ENCODE results near the gene SH3RF3.
"Not testable (repeated sequence)": the region's sequence is repeated elsewhere in the genome, so short reads cannot be mapped to it uniquely, and the experiment has no call there.

SH3RF3 gene

DNA sequence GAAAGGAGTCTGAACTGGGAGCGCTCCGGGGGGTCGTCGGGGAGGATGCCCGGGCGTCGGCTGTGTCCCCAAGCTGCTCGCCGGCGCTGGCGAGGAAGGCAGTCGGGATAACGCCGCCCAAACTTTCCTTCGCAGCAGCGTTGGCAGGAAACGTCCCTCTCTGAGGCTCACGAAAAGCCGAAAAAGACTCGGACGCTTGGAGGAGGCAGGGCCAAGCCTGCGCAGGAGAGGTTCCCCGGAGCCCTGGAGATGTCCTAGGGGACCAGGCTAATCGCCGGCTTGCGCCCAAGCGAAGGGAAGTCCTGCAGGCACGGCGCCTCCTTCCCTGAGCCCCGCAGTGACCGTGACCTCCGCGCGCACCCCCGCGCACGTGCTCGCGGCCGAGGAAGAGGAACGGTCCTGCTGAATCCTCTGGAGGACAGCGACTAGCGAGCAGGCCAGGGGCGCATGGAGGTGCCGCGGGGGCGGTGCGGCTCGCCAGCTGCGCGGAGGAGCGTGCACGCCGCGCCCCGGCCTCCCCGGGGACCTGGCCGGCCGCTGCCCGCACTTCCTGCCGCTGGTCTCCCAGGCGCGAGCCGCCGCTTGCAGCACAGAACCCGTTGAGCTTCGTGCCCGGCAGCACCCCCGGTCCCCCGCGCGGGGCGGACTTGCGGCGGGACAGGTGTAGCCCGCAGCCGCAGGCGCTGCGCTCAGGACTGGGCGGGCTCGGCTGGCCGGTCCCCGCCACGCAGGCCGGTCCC lies at the start of gene SH3RF3:
TSS of gene SH3RF3 (plus strand) at position 590 of the 740 bp plus-strand sequence.
- DNase-seq, result no peak

DNA sequence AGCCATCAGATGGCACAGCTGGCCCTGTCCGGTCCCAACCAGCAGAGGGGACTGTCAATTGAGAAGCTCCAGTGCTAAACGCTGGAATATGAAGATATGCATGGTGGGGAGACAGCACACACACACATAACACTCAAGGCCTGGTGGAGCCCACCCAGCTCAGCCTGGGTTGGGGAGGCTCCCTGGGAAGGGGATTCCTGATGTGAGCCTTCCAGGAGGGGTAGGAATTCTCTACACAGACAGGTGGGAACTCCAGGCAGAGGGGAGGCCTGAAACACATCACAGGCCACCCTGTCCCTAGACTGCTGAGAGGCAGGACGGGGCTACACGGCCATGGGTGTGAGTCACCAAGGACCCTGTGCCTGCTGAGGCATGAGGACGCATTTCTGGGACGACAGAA lies 49.4 kb upstream of the SH3RF3 start:
- DNase-seq, result no peak

DNA sequence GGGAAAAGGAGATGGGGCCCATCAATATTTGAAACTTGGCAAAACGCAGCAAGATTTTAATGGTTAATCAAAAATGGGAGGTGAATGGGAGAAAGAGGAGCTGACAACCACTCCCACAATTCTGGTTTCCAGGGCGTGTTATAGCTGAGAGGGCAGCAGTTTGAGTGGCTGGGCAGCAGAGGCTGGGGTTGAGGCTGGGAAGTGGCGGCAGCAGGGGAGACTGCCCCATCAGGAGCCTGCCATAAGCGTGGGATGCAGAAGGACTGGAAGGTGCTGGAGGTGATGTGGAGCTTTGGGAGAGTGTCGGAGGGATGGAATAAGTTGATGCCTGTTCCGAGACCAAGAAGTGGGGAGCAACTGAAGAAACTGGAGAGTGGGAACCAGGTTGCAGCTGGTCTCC lies 48.9 kb upstream of the SH3RF3 start:
- DNase-seq, result no peak

DNA sequence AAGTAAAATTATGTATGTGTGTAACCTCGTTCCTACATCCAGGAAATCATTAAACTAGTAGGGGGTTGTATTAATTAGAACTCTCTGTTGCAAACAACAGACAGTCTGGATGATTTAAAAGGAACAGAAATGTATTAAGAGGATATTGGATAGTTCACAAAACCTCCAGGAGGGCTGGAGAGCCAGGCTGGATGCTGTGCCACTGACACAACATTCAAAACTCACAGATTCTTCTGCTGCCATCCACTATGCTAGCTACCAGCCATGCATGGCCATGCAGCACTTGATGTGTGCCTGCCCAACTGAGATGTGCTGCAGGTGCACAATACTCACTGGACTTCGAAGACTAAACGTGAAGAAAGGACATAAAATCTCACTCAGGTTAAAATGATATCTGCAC lies 48.2 kb upstream of the SH3RF3 start:
- no peak for DNase-seq

DNA sequence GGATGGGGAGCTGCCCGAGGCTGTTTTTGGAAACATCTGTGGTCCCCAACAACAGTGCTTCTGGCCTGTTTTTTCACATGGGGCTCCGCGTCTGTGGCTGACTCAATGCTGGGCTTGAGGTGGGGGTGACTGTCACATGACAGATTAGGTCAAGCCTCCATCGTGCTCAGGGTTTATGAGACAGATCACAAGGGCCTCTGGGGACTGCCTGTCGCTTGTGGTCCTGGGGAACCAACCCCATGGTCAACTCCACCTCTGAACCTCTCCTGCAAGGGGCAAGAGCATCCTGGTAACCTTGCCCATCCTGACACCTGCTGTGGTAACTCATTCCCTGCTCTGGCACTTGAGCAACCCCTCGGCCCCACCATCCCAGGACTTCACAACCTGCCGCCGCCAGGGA lies 47.6 kb upstream of the SH3RF3 start:
- DNase-seq, result no peak

DNA sequence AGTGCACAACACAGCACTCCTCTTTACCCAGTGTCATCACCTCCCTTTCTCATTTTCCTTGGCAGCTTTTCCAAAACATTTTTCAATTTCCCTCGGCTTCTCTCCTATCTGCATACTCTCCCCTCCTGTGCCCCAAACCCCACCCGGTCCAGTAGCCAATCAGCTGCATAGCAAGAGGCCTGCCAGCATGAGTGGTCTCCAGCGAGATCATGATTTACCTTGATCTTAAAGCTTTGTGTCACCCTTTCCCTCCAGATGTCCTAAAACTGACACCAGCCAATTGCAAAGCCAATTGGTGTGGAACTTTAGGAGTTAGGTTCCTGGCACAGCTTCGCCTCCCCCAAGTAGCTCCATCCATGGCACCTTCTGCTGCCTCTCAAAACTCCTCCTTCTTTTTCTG lies 45.2 kb upstream of the SH3RF3 start:
- no peak for DNase-seq

DNA sequence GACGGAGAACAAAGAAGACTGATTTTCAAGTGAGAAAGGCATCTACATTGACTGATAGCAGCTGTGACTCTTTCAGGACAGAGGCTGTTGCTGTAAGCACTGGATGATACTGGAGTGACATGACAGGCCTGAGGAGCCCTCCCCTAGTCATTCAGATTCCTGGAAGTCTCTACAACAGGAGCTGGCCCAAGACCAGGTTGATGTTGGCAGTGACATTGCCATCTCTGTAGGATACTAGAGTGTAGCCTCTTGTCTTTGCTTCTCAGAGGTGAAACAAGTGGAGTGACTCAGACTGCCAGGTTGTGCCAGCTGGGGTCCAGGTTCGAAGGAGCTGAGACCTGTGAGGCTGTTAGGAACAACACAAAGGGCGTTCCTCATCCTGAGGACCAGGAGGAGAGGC lies 44.7 kb upstream of the SH3RF3 start:
- no peak for DNase-seq

DNA sequence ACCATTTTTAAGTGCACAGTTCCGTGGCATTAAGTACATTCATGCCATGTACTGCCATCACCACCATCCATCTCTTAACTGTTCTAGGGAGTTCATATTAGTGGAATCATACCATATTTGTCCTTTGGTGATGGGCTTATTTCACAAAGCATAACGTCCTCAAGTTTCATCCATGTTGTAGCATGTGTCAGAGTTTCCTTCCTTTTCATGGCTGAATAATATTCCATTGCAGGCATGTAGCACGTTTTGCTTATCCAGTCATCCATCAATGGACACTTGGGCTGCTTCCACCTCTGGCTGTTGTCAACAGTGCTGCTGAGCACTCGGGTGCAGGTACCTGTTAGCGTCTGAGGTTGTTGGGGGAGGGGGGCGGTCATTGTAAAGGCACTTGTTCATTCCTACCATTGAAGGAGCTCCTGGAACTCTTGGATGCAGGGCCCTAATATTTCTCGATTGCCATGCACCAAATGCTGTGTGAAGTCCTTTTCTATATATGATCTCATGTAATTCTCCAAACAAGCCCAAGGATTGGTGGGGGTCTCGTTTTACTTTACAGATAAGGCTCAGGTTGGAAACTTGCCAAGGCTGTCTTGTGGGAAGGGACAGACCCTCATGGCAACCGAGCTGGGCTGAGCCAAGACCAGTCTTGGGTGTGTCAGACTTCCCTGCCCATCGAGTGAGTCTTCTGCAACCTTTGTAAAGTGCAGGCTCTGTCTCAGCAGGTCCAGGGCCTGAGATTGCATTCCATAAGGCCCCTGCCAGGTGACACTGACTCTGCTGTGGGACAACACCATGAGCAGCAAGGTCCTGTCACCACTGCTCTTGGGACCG lies 42.9 kb upstream of the SH3RF3 start:
- no peak for DNase-seq

DNA sequence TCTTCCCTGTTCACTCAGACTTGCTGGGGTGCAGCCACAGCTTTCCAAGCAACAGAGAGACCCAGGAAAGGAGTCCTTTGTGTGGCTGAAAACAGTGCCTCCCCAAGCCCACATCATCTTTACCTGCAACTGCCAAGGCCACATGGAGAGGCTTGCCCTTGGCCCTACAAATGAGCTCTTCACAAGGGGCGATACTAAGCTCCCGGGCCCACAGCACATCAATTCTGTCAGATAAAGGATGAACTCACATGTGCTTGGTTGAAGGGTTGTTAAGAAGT lies 42.3 kb upstream of the SH3RF3 start:
- no peak for DNase-seq

DNA sequence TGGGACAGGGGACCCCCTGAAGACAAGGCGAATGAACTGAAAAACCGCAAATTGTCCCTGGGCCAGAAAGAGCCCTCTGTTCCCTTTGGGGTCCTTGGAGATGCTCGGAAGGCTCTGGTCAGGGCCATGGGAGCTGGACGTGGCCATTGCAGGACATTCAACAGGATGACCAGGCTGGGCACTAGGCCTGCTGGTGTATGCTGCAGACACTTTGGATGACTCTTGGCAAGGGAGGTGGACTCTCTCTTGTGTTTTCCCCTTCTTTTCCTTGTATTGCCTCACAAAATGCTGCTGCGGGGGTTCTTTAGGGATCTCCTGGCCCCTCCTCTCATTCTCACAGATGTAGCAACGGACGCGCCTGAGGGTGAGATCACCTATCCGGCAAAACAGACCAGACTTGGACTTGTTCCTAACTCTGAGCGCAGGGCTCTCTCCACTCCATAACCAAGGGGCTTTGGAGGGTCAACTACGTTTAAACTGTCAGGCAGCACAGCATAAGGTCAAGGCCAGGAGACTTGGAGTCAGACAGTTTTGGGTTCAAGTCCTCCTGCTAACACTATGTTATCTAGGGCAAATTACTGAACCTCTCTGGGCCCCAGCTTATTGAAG lies 41.8 kb upstream of the SH3RF3 start:
- no peak for DNase-seq

DNA sequence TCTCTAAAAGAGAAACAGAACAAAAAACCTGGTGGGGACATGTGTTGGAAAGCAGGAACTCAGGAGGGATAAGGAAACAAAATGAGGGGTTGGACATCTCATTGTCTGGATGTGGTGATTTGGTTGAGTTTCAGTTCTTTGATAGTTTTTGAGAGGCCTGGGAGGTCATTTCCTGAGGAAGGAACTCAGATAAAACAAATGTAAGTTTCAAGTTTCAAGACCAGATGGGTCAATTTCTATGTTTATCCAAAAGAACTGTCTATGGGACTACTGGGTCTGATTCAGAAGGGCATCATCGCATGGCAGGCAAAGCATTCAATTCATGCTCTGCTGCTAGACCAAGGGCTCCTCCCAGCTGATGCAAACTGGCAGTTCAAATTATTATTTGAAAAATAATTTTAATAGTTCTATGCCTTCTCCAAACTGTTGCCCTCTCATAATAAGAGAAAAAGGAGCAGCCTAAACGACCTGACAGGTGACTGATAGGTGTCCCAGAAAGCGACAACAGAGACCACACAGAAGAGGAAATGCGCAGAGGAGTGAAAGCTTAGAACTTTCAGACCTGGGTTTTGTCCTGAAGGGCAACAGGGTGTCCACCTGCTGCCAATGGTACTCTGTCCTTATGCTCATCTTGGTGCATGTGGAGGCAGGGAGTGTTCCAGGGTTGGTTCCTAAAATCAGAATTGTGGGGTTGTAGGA lies 39.3 kb upstream of the SH3RF3 start:
- DNase-seq, result no peak

DNA sequence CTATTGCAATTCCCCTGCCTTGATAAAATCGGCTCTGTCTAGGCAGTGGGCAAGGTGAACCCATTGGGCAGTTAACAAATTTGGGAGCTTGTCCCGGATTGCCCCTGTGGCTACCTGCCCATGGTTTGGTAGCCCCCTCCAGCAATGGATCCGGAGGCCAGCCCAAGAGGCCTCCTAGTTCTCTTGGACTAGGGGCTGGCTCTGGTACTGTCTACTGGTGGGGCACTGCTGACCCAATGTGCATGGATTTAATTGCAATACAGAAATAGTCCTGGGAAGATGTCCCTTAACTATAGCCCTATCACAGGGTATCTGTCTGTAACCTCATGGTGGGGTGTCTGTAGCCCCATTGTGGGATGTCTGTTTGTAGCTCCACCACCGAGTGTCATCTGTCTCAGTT lies 37.5 kb upstream of the SH3RF3 start:
- no peak for DNase-seq

DNA sequence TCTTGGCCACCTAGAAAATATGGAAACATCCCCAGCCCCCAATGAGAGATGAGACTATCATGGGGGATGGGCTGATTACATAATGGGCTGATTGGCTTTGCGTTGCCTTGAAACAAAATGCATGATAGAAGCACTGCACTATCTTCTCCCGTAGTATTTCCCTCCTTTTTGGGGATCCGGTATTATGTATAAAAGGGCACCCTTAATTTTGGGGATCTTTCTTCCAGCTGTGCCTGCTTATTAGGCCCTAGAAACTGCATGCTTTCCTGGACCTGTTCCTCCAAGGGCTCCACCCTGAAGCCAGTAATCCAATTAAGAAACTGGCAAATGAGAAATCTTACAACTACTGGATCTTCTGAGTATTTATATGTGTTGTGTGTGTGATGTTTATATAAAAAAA lies 34.9 kb upstream of the SH3RF3 start:
- DNase-seq, result no peak

DNA sequence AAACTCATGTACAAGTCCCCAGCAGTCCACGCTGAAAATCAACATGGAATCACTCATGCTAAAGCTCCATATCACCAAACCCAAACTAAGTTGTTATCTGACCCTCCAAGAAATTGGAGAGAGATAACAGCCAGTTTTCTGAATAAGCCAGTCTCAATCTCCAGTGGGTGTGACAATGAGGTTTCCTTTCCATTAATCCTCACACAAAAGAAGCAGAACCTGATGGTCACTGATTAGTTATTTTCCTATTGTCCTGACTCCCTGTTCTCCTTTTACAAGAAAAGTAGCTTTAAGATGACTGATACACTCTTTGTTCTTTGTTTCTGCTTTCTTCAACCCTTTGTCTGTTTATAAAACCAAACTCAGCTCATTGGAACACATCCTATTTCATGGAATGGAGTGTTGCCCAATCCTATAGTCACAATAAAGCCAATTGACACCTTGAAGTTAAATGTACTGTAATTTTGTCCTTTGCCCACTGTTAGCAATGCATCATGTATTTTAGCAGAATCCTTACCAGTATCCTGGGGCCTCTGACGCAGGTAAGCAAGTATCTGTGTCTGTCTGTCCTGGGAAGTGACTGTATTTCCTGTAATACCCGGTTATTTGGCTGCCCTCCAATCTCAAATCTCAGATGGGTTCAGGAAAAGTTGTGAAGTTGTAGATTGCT lies 30.6 kb upstream of the SH3RF3 start:
- DNase-seq, result no peak

DNA sequence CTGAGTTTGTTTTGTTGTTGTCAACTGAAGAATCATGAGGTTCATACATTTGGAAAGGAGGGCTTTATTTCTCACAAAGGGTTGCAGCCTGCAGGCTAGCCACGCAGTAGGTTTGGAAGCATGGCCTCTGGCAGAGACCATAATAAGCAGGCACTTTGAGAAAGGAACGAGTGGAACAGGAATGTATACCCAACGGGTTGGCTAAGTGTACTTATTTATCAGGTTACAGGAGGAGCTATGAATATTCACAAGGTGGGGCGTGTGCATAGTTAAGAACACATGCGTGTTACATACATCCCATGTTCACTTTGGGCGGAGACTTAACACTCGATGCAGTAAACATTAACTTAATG lies 30.1 kb upstream of the SH3RF3 start:
- DNase-seq, result no peak

DNA sequence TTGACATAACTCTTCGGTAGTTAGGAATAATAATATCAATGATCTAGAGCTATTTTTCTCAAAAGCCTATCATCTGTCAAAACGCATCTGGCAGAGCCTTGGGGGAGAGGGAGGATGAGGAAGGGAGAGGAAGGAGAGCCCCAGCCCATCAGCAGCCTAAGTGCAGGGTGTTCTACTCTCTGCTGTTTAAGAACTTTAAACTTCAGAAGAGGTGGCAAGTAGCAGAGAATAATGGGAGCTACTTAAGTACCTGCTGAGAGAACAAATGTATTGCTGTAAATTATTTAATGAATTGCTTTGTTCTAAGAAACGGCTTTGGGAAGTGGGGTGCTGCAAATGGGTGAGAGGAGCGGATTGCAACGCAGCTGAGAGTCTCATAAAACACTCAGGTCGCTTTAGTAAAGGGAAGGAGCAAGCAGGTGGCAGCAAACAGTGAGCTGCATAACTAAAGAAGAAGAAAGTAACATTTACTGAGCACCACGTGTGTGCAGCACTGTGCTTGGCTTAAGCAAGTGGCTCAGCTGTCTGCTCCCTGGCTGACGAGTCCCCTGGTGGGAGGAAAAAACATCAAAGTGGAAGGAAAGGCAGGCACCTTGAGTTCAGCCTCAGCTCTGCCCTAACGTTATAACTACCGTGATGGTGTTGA lies 26.3 kb upstream of the SH3RF3 start:
- no peak for DNase-seq

DNA sequence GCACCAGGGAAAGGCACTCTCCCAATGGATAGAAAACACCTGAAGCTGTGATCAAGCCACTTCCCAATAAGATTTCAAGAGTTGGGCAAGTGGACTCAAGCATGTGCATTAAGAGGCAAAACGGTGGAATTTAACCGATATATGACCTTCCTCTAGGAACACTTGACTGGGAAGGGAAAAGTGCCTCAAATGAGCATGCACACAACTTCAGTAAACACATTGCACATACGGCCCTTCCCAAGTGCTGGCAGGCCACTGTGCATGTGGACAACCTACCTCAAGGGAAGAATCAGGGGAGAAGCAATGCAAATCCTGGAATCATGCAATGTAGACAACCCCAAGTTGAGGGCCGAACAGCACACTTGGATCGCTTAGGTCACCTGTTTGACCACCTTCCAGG lies 23.9 kb upstream of the SH3RF3 start:
- DNase-seq, result no peak

DNA sequence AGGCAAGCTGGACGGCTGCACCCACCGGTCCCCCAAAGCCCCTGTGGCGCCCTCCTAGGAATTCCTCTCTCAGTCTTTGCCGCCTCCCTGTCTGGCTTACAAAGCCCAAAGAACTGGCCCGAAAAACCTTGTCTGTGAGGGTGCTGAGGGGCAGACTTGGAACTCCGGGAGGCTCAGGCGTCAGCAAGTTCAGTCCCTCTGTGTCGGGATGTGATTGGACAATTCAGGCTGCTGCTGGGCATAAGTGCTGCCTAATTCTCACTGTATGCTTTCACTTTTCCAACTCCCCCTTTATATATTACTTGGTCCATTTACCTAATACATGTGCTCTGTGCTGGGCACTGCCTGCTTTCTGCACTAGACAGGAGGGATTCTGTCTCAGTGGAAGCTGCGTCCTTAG lies 20.3 kb upstream of the SH3RF3 start:
- DNase-seq, result no peak

DNA sequence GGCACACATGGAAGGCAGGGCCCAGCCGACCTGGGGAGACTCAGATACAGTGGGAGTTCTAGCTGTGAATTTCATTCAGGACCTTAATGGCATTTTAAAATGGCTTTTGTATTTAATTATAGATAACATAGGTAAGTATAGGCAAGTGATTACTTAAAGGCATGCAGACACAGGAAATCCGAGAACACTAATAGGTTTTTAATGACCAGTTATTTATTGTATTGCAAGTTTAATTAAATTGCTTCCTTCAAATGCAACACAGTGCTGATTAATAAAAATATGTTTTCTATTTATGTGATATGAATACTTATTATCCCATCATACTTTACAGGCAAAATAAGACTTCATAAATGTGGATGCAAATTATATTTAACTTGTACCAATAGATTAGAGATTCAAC lies 19.7 kb upstream of the SH3RF3 start:
- no peak for DNase-seq

DNA sequence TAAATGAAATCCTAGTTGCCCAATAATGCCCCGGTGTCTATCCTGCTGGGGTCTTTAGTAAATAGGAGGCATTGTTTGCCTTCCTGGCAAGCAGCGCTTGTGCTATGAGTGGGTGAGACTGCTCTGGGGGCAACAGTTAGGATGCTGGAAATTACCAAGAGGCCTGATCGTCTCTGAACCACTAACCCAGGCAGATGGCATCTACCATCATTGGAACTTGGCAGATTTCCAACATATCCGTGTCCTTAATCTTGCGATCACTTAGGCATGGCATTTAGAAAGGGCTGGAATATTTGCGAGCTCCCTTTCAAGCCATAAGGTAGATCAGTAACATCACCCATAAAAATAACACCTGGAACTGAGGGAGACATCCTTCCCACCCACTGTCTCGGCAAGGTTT lies 18.8 kb upstream of the SH3RF3 start:
- DNase-seq, result peak; percentile 28

DNA sequence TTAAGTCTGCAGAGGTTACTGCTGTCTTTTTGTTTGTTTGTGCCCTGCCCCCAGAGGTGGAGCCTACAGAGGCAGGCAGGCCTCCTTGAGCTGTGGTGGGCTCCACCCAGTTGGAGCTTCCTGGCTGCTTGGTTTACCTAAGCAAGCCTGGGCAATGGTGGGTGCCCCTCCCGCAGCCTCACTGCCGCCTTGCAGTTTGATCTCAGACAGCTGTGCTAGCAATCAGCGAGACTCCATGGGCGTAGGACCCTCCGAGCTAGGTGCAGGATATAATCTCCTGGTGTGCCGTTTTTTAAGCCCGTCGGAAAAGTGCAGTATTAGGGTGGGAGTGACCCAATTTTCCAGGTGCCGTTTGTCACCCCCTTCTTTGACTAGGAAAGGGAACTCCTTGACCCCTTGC lies 11.8 kb upstream of the SH3RF3 start:
- not testable (repeated sequence) for DNase-seq

DNA sequence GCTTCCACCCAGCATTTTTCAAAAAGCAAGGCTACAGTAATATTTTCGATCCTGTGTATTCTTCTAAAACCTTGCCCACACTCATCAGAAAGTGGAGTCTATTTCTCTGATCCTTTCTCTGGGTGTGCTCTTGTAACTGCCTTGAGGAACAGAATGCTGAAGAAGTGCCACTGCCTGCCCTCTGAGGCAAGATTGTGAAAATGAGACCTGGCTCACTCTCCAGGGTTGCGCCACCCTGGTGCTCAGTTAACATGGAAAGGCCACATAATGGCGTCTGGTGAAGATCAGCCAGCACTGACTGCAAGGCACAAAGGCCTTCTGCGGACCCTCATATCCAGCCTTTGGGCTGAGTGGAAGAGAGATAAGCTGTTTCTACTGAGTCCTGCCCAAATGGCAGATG lies 11.2 kb upstream of the SH3RF3 start:
- DNase-seq, result no peak

DNA sequence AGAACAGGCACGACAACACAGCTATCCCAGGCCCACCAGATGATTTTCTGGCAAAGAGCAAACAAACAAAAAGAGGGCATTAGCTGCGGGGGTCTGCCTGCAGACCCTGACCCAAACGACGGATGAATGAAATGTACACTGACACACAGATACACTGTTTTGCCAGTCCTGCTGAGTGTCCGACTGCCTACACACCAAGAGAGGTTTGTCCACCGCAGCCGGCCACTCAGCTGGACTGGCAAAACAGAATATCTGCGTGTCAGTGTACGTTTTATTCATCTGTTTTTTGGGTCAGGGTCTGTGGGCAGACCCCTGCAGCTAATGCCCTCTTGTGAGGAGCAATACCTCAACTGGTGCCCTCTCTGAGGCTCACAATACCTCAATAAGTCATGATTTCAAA lies 10.7 kb upstream of the SH3RF3 start:
- DNase-seq, result no peak

Measured in NCI-H1105 (cell line).